ENCODE results near the gene ADAMTS14.

ADAMTS14 gene

GRCh38 chr10:70782086-70782745 is 109.9 kb downstream of the ADAMTS14 start:
- no peak for TF ChIP-seq ZNF274 (IDR thresholded peaks at IDR 0.05; ENCODE audit: low read depth, low read length)
- H3K4me3 ChIP-seq (ENCODE audit: low read length) = no peak overlapping the region

- TF ChIP-seq ZNF274 (IDR thresholded peaks at IDR 0.05; ENCODE audit: low read depth, low read length) = no peak
Observed at GRCh38 chr10:70782746-70783680, 110.7 kb downstream of the ADAMTS14 start.

GRCh38 chr10:70784016-70784415 is 111.7 kb downstream of the ADAMTS14 start:
- no peak overlapping the region for H3K4me3 ChIP-seq (ENCODE audit: low read length)
- no peak for TF ChIP-seq ZNF274 (IDR thresholded peaks at IDR 0.05; ENCODE audit: low read depth, low read length)

More at GRCh38 chr10:70782746-70783680, 110.7 kb downstream of the ADAMTS14 start:
- no peak overlapping the region for H3K4me3 ChIP-seq (ENCODE audit: low read length)

- no peak for TF ChIP-seq ZNF274 (IDR thresholded peaks at IDR 0.05; ENCODE audit: low read depth, low read length)
- no peak overlapping the region for H3K4me3 ChIP-seq (ENCODE audit: low read length)
Observed at GRCh38 chr10:70784471-70784870, 112.2 kb downstream of the ADAMTS14 start.

- TF ChIP-seq ZNF274 (IDR thresholded peaks at IDR 0.05; ENCODE audit: low read depth, low read length) = no peak
Observed at GRCh38 chr10:70785190-70785589, 112.9 kb downstream of the ADAMTS14 start, which contains the start of gene TBATA. Gene TBATA (minus strand): TSS chr10:70785377. CDS start chr10:70783379, 1,998 bp downstream.

GRCh38 chr10:70786799-70787415 is 114.6 kb downstream of the ADAMTS14 start:
- TF ChIP-seq ZNF274 (IDR thresholded peaks at IDR 0.05; ENCODE audit: low read depth, low read length) = no peak

More at GRCh38 chr10:70785190-70785589, 112.9 kb downstream of the ADAMTS14 start, which contains the start of gene TBATA:
- H3K4me3 ChIP-seq (ENCODE audit: low read length) = no peak within 1 kb of the TSS

GRCh38 chr10:70791386-70792039 is 119.2 kb downstream of the ADAMTS14 start:
- no peak for TF ChIP-seq ZNF274 (IDR thresholded peaks at IDR 0.05; ENCODE audit: low read depth, low read length)
- no peak overlapping the region for H3K4me3 ChIP-seq (ENCODE audit: low read length)

More at GRCh38 chr10:70786799-70787415, 114.6 kb downstream of the ADAMTS14 start:
- H3K4me3 ChIP-seq (ENCODE audit: low read length) = no peak overlapping the region

GRCh38 chr10:70795613-70796012 is 123.3 kb downstream of the ADAMTS14 start:
- no peak overlapping the region for H3K4me3 ChIP-seq (ENCODE audit: low read length)
- TF ChIP-seq ZNF274 (IDR thresholded peaks at IDR 0.05; ENCODE audit: low read depth, low read length) = no peak

- no peak for TF ChIP-seq ZNF274 (IDR thresholded peaks at IDR 0.05; ENCODE audit: low read depth, low read length)
- no peak overlapping the region for H3K4me3 ChIP-seq (ENCODE audit: low read length)
Observed at GRCh38 chr10:70797840-70798239, 125.5 kb downstream of the ADAMTS14 start.

GRCh38 chr10:70799124-70799523 is 126.8 kb downstream of the ADAMTS14 start:
- TF ChIP-seq ZNF274 (IDR thresholded peaks at IDR 0.05; ENCODE audit: low read depth, low read length) = no peak
- H3K4me3 ChIP-seq (ENCODE audit: low read length) = no peak overlapping the region

- no peak for TF ChIP-seq ZNF274 (IDR thresholded peaks at IDR 0.05; ENCODE audit: low read depth, low read length)
- no peak overlapping the region for H3K4me3 ChIP-seq (ENCODE audit: low read length)
Observed at GRCh38 chr10:70801854-70802253, 129.5 kb downstream of the ADAMTS14 start.

- no peak overlapping the region for H3K4me3 ChIP-seq (ENCODE audit: low read length)
- no peak for TF ChIP-seq ZNF274 (IDR thresholded peaks at IDR 0.05; ENCODE audit: low read depth, low read length)
Observed at GRCh38 chr10:70803775-70804420, 131.6 kb downstream of the ADAMTS14 start.

- TF ChIP-seq ZNF274 (IDR thresholded peaks at IDR 0.05; ENCODE audit: low read depth, low read length) = no peak
Observed at GRCh38 chr10:70804421-70804808, 132.1 kb downstream of the ADAMTS14 start.

More at GRCh38 chr10:70804421-70804808, 132.1 kb downstream of the ADAMTS14 start:
- H3K4me3 ChIP-seq (ENCODE audit: low read length) = no peak overlapping the region
